NOMO-1 treated with DMSO at 0.1 percent for 48 hours (cell line): ENCODE data around the gene EMSY.

Source experiments
- DNase-seq: peaks from one replicate; lab custom pipeline; 2025; ENCODE audit not compliant: unreplicated experiment; lab: John Stamatoyannopoulos, UW

Gene EMSY

GRCh38 chr11:76455931-76456330, 11.1 kb downstream of the EMSY start:
- no peak for DNase-seq

- DNase-seq = no peak
Measured at GRCh38 chr11:76456571-76456970, 11.8 kb downstream of the EMSY start.

GRCh38 chr11:76459299-76459698, 14.5 kb downstream of the EMSY start:
- no peak for DNase-seq

GRCh38 chr11:76459846-76460245, 15.0 kb downstream of the EMSY start:
- no peak for DNase-seq

GRCh38 chr11:76462317-76462716, 17.5 kb downstream of the EMSY start:
- no peak for DNase-seq

- no peak for DNase-seq
Measured at GRCh38 chr11:76465701-76466100, 20.9 kb downstream of the EMSY start.

- DNase-seq = no peak
Measured at GRCh38 chr11:76466666-76467065, 21.8 kb downstream of the EMSY start.

- DNase-seq = no peak
Measured at GRCh38 chr11:76469141-76469540, 24.3 kb downstream of the EMSY start.

- DNase-seq = no peak
Measured at GRCh38 chr11:76471382-76471781, 26.6 kb downstream of the EMSY start.

- DNase-seq = no peak
Measured at GRCh38 chr11:76480241-76480640, 35.4 kb downstream of the EMSY start.

- DNase-seq = no peak
Measured at GRCh38 chr11:76491644-76492043, 46.8 kb downstream of the EMSY start.

GRCh38 chr11:76493040-76493439, 48.2 kb downstream of the EMSY start:
- no peak for DNase-seq

GRCh38 chr11:76493626-76494539, 49.1 kb downstream of the EMSY start:
- no peak for DNase-seq

GRCh38 chr11:76495019-76495418, 50.2 kb downstream of the EMSY start:
- no peak for DNase-seq

- no peak for DNase-seq
Measured at GRCh38 chr11:76496174-76496573, 51.4 kb downstream of the EMSY start.

- DNase-seq = no peak
Measured at GRCh38 chr11:76501526-76502202, 56.8 kb downstream of the EMSY start.

GRCh38 chr11:76506833-76507232, 62.0 kb downstream of the EMSY start:
- DNase-seq = no peak

GRCh38 chr11:76510060-76511047, 65.5 kb downstream of the EMSY start:
- DNase-seq = no peak

GRCh38 chr11:76512851-76513653, 68.2 kb downstream of the EMSY start:
- DNase-seq = peak; percentile 15

GRCh38 chr11:76513654-76514034, 68.8 kb downstream of the EMSY start:
- DNase-seq = no peak
